NCI-H2227 (cell line): ENCODE data around the gene CCL18.
"Not testable (repeated sequence)": the region's sequence is repeated elsewhere in the genome, so short reads cannot be mapped to it uniquely, and the experiment has no call there.

ENCODE experiments used
- DNase-seq: peaks from one replicate; lab custom pipeline; 2025; ENCODE audit not compliant: unreplicated experiment; lab: John Stamatoyannopoulos, UW

The CCL18 gene, protein sequence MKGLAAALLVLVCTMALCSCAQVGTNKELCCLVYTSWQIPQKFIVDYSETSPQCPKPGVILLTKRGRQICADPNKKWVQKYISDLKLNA

DNA sequence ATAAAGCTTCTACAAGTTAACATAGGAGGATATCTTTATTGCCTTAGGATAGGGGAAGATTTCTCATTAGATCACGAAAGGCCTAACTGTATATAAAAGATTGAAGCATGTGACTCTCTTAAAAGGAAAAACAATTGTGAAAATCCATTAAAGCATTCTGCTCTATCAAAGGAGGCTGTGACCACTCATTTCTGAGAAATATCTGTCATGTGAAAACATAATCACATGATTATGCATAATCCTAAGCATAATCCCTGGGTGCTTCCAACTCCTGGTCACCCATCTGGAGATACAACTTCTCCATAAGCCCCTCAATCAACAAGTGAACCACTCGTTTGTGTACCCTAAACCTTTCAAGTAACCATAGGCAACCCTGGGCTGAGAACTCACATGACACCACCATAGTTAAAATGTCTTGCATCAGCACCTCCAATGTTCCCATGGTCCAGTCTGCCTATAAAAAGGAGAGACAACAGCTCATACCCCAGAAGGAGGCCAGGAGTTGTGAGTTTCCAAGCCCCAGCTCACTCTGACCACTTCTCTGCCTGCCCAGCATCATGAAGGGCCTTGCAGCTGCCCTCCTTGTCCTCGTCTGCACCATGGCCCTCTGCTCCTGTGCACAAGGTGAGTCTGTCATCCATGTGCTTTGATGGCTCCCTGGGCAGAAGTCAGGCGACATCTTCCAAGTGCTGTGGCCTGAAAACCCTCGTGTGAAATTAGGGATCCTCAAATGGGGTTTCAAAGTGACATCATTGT, at the start of gene CCL18:
CCL18 (plus strand) TSS at position 487 of the 756 bp plus-strand sequence; CDS start at position 558, 71 bp downstream.
- no peak for DNase-seq

DNA sequence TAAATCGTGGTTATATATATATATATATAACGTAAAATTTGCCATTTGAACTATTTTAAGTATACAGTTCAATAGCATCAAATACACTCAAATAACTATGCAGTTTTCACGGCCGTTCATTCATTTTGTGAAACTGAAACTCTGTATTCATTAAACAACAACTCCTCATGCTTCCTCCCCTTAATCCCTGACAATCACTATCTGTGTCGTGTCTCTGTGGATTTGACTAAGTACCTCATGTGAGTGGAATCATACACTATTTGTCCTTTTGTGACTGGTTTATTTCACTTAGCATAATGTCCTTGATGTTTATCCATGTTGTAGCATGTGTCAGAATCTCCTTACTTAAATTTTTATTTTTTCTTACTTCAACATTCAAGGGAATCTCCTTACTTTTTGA, 49.1 kb upstream of the CCL18 start:
- no peak for DNase-seq

DNA sequence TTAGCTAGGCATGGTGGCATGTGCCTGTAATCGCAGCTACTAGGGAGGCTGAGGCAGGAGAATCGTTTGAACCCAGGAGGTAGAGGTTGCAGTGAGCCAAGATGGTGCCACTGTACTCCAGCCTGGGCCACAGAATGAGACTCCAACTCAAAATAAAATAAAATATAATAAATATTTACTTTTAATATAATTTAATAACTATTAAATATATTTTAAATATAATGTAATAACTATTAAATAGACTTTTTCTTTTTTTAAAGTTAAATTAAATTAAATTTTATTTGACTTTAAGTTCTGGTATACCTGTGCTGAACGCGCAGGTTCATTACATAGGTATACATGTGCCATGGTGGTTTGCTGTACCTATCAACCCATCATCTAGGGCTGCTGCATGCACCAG, 48.2 kb upstream of the CCL18 start:
- not testable (repeated sequence) for DNase-seq

DNA sequence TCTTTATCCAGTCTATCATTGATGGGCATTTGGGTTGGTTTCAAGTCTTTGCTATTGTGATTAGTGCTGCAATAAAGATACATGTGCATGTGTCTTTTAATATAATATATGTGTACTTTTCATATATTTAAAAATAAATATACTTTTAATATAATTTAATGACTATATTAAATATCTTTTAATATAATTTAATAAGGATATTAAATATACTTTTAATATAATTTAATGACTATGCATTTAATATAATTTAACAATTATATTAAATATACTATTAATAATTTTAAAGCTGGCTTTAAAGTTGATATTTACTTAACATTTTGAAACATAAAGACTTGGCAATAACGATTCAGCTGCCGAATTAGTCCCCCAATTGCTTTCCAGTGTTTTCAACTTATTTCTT, 47.5 kb upstream of the CCL18 start:
- no peak for DNase-seq

DNA sequence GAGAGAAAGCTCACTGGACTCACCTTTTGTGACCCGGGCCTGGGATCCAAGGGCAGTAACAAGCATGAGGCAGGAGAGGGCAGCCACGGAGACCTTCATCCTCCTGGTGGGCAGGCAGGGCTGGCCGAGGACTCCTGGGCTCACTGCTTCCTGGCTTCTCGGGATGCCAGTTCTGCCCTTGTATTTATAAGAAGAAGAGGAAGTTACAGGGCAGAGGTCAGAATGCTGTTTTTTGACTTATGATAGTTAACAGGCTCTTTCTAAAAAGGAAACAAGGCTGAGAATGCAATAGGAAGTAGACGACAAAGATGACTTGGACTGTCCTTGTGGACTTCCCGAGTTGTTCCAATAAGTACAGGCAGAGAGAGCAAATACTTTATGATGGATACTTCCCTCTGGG, 46.3 kb upstream of the CCL18 start, which contains the start of gene CCL23:
CCL23 (minus strand) TSS at position 174 of the 400 bp plus-strand sequence; CDS start at position 99, 75 bp downstream.
- no peak for DNase-seq

DNA sequence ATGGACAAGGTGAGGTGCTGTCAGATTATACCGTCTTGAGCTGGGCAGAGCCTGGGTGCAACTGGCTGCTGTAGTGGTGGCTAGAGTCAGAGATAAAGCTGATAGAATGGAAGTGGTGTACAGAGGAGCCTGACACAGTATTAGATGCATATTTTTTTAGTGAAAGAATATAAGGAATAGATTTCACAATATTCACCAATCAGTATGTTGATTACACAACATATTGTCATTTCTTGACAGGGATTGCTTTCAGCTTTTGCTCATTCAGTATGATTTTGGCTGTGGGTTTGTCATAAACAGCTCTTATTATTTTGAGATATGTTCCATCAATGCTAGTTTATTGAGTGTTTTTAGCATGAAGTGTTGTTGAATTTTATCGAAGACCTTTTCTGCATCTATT, 44.6 kb upstream of the CCL18 start:
- DNase-seq = no peak

DNA sequence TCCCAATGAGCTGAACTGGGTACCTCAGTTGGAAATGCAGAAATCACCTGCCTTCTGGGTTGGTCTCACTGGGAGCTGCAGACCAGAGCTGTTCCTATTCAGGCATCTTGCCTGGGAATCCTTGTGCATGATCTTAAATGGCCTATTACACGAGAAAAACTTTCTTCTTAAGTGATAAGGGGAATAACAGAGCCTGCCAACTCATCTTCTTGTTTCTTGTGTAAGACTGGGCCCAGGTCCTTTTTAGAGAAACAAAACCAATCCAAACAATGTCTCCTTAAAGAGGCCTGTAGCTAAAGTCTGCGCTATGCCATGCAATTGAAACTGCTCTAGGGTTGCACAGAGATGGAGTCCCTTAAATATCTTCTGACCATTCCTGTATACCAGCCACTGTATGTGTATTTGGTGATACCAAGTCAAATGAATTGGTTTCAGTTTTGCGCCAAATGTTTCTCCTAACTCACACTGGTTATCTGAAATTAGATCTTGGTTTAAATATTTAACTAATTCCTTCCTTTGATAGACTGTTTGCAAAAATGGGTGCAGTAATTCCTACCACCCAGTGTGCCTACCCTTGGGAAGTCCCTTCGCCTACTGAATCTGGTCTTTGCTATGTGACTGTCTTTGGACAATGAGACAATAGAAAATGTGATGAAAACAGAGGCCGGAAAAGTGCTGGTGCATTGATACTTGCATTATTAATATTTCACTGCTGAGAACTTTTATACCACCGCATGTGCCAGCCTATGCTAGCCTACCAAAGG, 39.8 kb upstream of the CCL18 start:
- no peak for DNase-seq

DNA sequence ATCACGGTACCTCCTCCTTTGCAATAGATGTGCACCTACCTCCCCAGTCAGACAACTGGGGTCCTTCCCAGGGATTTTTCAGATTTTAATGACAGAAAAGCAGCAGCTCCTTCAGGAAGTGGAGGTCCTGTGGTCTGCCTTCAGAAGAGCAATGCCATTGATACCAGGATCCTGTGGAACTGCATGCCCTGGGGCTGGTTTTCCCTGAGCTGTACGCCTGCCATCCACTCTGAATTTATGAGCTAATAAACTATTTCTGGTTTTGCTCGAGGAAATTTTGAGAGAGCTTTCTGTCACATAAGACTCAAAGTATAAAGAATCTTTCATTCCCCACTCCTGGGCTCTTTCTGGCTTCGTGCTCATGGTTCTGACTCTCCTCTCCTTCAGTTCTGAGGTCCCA, 36.3 kb upstream of the CCL18 start:
- no peak for DNase-seq

DNA sequence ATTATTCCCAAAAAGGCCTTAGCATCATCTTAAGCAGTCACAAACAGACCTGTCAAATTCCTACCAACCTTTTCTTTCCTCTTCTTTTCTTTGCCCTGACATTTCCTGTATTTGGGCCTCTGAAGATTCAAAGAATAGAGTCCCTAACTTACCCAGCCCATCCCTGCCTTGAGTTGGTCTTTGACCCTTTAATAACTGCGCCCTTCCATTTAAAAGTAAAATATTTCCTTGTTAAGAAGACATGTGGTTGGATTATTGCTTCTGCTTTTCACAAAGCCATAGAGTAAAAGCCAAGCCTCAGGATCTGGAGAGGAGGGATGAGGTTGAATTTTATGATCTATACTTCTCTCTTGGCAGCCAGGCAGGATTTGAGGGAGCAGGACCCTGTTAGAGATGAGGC, 33.1 kb upstream of the CCL18 start:
- DNase-seq = no peak

DNA sequence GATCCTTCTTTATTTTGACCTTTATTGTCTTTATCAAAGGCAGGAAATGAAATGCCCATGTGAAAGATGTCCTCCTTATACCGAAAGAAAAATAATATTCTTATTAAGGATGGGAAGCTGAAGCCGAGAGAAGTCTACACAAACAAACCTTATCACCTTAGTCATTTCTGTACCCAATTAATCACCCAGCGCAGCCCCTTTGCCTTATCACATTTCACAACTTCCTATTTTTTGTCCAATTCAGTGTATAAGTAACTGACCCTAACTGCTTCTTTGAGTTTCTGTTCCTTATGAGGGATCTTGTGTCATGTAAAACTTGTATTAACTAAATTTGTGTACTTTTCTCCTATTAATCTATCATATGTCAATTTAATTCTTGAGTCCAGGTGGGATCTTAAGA, 29.9 kb upstream of the CCL18 start:
- no peak for DNase-seq

DNA sequence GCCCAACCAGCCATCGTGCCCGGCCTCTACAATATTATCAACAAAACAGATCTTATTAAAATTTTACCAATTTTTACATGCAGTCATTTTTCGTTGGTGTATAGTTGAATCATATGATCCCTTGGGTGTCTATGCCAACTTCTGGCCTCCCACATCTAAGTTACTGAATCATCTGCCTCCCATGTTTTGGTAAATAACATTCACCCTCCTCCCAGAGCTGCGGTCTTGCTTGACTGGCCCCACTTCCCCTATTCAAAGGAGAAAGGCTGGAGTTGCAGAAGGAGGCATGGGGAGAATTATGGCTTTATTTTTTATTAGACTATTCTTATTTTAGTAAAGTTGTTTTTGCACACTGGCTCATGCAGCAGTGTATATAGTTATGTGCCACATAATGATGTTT, 27.8 kb upstream of the CCL18 start:
- DNase-seq = no peak

DNA sequence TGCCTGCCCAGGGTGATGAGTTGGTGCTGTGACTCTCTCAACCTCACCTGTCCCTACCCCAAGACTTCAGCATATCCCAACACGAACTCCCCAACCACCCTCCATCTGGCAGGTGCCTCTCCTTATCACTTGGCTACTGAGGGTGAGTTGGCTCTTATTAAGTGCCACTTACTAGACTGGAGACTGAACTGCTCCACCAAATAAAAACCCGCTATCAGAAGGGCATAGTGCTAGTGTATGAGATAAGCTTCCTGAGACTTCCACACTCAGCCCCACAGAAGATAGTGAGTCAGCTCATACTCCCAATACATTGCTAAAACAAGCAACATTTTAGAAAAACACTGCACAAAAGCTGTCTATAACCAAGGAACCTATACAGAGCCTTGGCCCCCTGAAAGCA, 16.0 kb upstream of the CCL18 start:
- no peak for DNase-seq

DNA sequence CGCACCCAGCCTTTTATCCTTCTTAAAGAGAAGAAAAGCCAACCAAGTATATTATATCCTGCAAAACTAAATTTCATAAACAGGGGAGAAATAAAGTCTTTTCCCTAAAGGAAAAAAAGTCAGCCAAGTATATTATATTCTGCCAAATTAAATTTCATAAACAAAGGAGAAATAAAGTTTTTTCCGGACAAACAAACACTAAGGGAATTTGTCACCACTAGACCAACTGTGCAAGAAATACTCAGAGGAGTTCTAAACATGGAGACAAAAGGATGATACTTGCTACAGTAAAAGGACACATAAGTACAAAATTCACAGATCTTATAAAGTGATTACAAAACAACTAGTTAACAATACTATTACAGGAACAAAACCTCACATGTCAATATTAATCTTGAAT, 14.4 kb upstream of the CCL18 start:
- DNase-seq = no peak

DNA sequence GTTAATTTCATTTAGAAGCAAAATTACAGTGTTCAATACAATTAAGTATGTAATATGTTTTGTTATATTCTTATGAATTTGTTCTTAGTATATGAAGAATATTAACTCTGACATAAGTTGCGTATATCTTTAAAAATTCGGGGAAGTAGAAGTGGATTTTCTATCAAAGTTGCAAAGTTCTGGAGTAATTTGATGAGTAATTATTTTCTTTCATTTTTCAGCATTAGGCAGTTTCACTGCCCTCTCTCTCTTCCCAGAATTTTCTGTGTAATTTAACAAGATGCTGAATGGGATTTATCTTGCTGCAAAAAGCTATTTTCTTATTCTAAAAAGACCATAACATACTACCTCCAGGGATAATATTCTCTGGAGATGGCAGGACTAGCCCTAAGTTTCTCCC, 8.9 kb upstream of the CCL18 start:
- no peak for DNase-seq

DNA sequence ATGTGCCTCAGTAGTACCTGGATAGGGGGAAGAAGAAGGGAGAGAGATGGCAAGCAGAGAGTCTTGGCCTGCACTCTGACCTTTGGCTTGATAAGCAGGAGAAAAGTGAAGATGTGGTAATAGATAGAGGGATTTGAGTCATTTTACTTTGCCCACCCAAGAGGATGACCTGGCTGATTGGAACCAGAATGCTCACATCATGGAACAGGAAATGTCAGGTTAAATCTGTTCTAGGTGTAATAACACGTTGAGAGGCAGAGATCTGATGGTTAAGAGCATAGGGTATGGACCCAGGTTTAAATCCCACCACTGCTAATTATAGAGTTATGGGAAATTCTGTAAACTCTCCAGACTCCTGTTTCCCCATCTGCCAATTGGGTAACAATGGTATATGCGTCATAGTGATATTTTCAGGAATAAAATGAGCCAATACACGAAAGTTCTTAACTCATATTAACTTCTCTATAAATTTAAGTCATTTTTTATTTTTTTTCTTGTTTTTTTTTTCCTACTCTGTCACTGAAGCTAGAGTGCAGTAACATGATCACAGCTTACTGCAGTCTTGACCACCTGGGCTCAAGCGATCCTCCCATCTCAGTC, 8.1 kb upstream of the CCL18 start:
- DNase-seq = no peak

DNA sequence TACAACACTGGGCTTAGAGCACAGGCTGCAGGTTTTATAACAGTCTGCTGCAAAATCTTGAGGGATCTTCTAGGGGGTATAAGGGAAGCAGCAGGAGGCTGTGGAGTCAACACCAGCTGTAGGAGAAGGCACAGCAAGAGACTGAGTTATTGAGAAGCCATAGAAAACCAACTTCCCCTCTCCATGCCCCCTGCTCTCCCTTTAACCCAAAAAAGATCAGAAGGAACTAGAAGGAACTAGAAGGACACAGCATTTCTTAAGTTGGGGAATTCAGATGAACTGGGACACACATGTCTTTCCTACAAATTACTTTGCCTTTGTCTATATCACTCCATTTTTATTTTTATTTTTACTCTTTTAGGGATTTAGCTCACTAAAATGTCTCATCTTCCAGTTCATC, 6.2 kb upstream of the CCL18 start:
- no peak for DNase-seq

DNA sequence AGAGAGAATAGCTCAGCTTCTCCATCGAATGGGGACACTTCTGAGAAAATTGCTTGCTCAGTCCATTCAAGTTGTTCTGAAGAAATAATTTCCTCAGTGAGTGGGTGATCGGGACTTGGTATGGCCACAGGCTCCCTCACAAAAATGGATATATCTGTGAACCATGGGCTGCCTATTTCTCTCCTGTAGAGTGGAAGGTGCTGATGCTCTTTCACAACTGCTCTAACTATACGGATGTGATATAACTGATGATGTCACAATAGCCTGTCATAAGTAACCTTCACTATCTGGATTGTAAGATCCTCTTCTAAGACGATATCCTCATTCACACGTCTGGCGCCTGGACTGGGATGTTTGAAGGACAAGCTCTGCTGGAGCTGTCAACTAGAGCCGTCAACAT, 4.7 kb upstream of the CCL18 start:
- DNase-seq = no peak

DNA sequence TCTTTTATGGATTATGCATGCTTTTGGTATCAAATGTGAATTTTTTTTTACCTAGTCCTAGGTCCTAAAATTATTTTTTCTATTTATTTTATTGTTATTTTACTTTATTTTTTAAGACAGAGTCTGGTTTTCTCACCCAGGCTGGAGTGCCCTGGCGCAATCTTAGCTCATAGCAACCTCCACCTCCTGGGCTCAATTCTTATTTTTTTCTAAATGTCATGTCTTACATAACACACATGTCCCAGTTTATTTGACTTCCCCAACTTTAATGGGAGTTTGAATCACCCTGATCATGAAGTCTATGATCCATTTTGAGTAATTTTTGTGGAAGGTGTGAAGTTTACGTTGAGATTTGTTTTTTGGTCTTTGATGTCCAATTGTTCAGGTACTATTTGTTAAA, 3.3 kb upstream of the CCL18 start:
- no peak for DNase-seq

DNA sequence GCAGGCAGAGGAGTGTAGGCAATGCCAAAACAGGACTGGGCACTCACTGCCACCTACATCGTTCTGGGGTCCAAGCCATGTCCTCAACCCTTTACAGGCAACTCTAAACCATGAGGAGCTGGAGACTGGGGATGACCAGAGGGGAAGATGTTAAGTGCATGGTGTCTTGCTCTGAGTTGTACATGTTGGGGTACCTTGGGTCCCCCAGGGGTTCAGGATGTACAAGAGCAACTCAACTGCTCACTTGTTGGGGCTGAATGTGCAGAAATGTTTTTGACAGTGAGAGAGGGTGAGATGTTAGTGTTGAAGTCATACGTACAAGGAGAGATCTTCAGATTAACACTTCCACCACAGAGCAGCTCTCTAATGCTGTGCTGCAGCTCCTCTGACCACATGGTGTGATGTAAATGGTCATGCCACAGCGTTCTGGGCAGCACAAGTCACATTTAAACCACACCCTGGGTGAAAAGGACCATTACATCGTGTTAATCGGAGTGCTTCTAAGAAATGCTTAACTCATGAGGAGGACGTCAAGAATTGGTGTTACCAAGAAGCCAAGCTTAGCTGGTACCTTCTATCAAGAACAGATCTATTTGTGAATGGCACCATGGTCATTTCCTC, 2.4 kb downstream of the CCL18 start:
- DNase-seq = no peak

DNA sequence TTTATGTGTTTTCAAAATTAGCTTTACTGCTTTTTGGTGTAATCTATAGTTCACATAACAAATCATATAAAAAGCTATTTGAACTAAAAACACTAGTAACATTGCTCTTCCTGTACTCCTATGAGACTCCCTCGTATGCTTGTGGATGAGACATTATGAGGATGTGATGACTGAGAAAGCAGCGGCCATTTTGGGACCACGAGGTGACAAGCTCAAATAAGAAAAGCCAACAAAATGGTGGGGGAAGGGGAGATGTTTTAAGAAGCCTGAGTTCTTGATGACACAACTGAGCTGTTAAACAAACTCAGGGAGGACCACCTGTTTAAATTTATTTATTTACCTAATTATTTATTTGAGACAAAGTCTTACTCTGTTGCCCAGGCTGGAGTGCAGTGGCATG, 4.5 kb downstream of the CCL18 start:
- DNase-seq = no peak

DNA sequence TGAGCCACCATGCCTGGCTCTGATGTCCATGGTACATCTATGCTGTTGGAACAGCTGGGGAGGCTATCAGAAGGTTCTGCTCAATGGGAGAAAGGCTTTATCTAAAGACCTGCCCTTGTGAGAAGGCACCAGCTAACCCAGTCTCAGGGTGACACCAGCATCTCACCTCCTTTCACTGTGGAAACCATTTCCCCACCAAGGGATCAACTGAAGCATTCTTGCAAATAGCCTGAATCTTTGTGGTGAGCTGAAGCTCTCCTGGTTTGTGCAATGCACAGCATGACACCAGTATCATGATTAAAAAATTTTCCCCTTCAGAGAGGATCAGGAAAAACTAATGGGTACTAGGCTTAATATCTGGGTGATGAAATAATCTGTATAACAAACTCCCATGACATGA, 5.1 kb downstream of the CCL18 start:
- no peak for DNase-seq
